ENCODE results near the gene RBM8A. TPM values are rescaled to one million over a fixed set of nuclear protein-coding genes. Genes with fewer than 3 reads are reported as not detected.
A peak's percentile ranks its signal among the peaks of the same experiment; 100 is the strongest.

Gene RBM8A
- polyA plus RNA-seq, 2 of the 4 experiments (the other 2 are of a cell fraction) = 240 to 281 TPM

DNA sequence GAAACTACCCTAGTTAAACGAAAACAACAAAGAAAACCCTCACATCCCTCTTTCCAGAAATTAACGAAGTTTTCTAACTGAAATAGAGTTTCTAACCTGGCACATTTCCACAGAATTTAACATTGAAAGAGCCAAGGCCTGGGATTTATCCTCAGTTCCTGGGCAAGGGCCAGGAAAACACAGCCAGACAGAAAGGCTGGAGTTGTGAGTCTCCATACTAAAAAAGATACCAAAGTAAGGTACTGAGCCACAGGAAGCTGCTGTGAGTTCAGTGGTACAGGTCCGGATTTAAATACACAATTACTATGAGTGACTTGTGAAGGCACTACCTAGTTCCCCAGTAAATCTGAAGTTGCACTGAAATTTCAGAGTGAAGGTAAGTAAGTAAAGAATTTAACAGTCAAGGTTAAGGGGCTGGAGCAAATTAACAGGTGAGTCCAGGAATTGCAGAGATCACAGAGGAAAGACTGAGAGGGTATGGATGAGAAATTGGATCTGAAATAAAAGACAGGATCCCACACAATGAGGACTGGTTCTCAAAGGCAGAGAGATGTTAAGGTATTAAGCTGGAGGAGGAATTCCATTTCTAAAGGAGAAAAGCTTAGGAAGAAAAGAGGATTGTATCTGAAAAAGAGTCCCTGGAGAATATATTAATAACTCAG is 29.6 kb upstream of the RBM8A start:
- 8% methylated on average over 3 of the region's 3 CpGs for WGBS (ENCODE audit: missing lambda C conversion rate)
- TF ChIP-seq KDM1A (IDR thresholded peaks at IDR 0.05; ENCODE audit: low read depth) = no peak
- TF ChIP-seq CEBPB (IDR thresholded peaks at IDR 0.05) = no peak
- no peak for TF ChIP-seq RFX5 (IDR thresholded peaks at IDR 0.05)
- peaks cover 36% of the 10 kb centered on the region for H3K4me1 ChIP-seq
- peak overlapping the region; percentile 68 for H3K4me3 ChIP-seq
- DNase-seq (ENCODE audit: low read depth in 1 of 2, low spot score in 1 of 2) (no peak), FAIRE-seq (no peak), ATAC-seq (no peak)
- H3K4me2 ChIP-seq = peak overlapping the region; percentile 95
- POLR2A ChIA-PET = interaction anchor here (0.8 to 3.8 kb wide), 7 partner anchors 15 to 111 kb away, joined by 3 to 62 read pairs (median 9); partner anchors contain the start of genes NUDT17, PEX11B, PIAS3 and RBM8A
- H3K27ac ChIP-seq = peak overlapping the region; percentile 91 to 97
- CTCF ChIA-PET = interaction anchor here (0.6 to 4.1 kb wide), 6 partner anchors 10 to 47 kb away, joined by 3 to 18 read pairs (median 11); partner anchors contain the start of genes ITGA10 and RBM8A
- H3K9me3 ChIP-seq = no peaks in the 10 kb centered on the region

DNA sequence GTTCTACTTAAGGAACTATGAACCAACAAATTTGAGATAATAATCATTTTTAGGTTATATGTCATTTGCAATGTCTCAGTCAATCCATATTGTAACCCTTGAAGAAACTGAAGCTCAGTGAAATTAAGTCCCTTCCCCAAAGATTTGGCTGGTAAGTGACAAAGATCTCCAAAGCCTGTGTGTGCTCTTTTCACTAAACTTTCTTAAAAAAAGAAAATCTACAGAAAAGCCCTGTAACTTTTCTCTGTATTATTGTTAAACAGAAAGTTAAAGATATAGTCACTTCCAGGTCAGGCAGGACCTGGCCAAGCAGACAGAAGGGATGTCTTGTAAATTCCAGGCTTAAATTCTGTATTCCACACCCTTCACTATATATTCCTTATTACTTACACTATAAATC is 29.1 kb upstream of the RBM8A start:
- Histone ChIP-seq H3K27ac (peak overlapping the region; percentile 91 to 97; a peak in 5 of 6 replicates), H3K4me3 (peak overlapping the region; percentile 68), H3K9me3 (no peaks in the 10 kb centered on the region), H3K4me2 (peak overlapping the region; percentile 95), H3K4me1 (peaks cover 30% of the 10 kb centered on the region)
- TF ChIP-seq CBX2 (IDR thresholded peaks at IDR 0.05; ENCODE audit: borderline replicate concordance, low read depth) (no peak), HOXB5 (CRISPR knock-in tag; IDR thresholded peaks at IDR 0.05) (no peak), MYC (IDR thresholded peaks at IDR 0.05; ENCODE audit: borderline replicate concordance, low read length) (no peak), JUN (IDR thresholded peaks at IDR 0.05) (no peak), SREBF2 (IDR thresholded peaks at IDR 0.05) (no peak)
- FAIRE-seq (no peak), DNase-seq (ENCODE audit: low read depth in 1 of 2, low spot score in 1 of 2) (no peak), ATAC-seq (no peak)
- ChIA-PET CTCF (interaction anchor here (0.9 to 4.1 kb wide), 5 partner anchors 12 to 65 kb away, joined by 3 to 18 read pairs (median 11); partner anchors contain the start of genes ITGA10 and RBM8A), POLR2A (interaction anchor here (0.6 kb wide), 1 partner anchor 73 kb away, joined by 5 read pairs; no protein-coding TSS in a partner anchor)

- DNase-seq (ENCODE audit: low read depth in 1 of 2, low spot score in 1 of 2) = no peak
- CTCF ChIA-PET = interaction anchor here (0.5 to 4.1 kb wide), 6 partner anchors 11 to 97 kb away, joined by 3 to 17 read pairs (median 6); partner anchors contain the start of genes ITGA10 and PIAS3
- no peak for FAIRE-seq
- peaks cover 26% of the 10 kb centered on the region for H3K4me1 ChIP-seq
- H3K4me3 ChIP-seq = no peak overlapping the region
- 68% methylated on average over 2 of the region's 2 CpGs for WGBS (ENCODE audit: missing lambda C conversion rate)
- no peak overlapping the region for H3K27ac ChIP-seq
- peak overlapping the region; percentile 95; the same call in 2 of the 3 replicates for H3K4me2 ChIP-seq
- no peak for ATAC-seq
- H3K9me3 ChIP-seq = no peaks in the 10 kb centered on the region
- POLR2A ChIA-PET = interaction anchor here (1.4 kb wide), 1 partner anchor 28 kb away, joined by 10 read pairs; the partner anchor contains the start of gene RBM8A
- TF ChIP-seq BCL3 (IDR thresholded peaks at IDR 0.05) = no peak
- no peak for TF ChIP-seq HOXB13 (CRISPR knock-in tag; IDR thresholded peaks at IDR 0.05; ENCODE audit: low read depth)
- no peak for TF ChIP-seq FOSL2 (IDR thresholded peaks at IDR 0.05)
- no peak for TF ChIP-seq FOSL2 (CRISPR knock-in tag; IDR thresholded peaks at IDR 0.05)
- TF ChIP-seq GATA3 (IDR thresholded peaks at IDR 0.05; ENCODE audit: borderline replicate concordance) = no peak
- no peak for TF ChIP-seq HDAC2 (IDR thresholded peaks at IDR 0.05)
- TF ChIP-seq HOXB5 (CRISPR knock-in tag; IDR thresholded peaks at IDR 0.05) = no peak
- no peak for TF ChIP-seq FOSB (CRISPR knock-in tag; IDR thresholded peaks at IDR 0.05)
- TF ChIP-seq MYC (IDR thresholded peaks at IDR 0.05; ENCODE audit: borderline replicate concordance, low read length) = no peak
- no peak for TF ChIP-seq ZNF302 (CRISPR knock-in tag; IDR thresholded peaks at IDR 0.05)
- no peak for TF ChIP-seq ZFP36 (IDR thresholded peaks at IDR 0.05; ENCODE audit: borderline replicate concordance, partially characterized antibody)
- no peak for TF ChIP-seq ATOH8 (CRISPR knock-in tag; IDR thresholded peaks at IDR 0.05; ENCODE audit: low read depth)
- TF ChIP-seq RFX5 (IDR thresholded peaks at IDR 0.05) = no peak
- TF ChIP-seq FOXS1 (CRISPR knock-in tag; IDR thresholded peaks at IDR 0.05) = no peak
- TF ChIP-seq TFCP2L1 (CRISPR knock-in tag; IDR thresholded peaks at IDR 0.05) = no peak
Observed at GRCh38 chr1:145955436-145955835, 28.2 kb upstream of the RBM8A start.

Measured in A549 (cell line).